Astrocyte of the hippocampus (primary cell): ENCODE data around the gene CALHM1.
"Not testable (repeated sequence)": the region's sequence is repeated elsewhere in the genome, so short reads cannot be mapped to it uniquely, and the experiment has no call there.

Experiments used
- DNase-seq: peaks from one replicate; pipeline ENCODE4 v3.0.0; 2011; ENCODE audit warnings: low read depth, low spot score

CALHM1 gene

DNA sequence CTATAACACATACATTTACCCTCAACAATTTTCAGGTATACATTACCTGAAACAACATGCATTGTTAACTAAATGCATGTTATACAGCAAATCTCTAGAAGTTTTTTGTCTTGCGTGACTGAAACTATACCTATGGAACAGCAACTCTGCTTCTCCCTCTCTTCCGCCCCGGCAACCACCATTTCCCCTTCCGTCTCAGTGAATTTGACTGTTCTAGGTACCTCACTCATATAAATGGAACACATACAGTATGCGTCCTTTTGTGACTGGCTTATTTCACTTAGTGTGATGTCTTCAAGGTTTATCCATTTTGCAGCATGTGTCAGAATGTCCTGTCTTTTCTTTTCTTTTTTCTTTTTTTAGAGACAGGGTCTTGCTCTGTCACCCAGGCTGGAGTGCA lies 29.1 kb downstream of the CALHM1 start:
- no peak for DNase-seq

DNA sequence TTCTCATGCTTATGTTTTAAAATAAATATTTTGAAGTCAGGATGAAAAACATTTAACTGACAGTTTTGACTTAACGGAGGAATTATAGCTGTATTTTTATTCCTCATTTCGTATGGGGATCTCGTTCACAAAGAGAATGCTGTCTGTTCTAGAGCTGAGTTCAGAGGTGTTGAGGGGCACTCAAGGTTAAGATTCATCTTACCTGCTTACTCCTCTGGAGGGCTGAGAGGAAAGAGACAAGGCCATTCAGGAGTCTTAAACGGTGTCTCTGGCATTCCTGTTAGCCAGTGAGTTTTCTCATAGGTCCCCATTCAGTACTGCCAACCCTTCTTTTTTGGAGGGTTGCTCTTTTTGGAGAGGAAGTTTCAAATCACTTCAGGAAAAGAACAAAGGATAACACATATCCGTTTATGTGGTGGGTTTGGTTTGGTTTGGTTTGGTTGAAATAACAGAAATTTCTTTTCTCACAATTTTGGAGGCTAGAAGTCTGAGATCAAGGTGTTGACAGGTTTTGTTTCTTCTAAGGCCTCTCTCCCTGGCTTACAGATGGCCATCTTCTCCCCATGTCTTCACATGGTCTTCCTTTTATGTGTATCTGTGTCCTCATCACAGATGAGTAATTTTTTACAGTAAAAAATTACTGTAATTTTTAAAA lies 29.6 kb downstream of the CALHM1 start:
- no peak for DNase-seq

DNA sequence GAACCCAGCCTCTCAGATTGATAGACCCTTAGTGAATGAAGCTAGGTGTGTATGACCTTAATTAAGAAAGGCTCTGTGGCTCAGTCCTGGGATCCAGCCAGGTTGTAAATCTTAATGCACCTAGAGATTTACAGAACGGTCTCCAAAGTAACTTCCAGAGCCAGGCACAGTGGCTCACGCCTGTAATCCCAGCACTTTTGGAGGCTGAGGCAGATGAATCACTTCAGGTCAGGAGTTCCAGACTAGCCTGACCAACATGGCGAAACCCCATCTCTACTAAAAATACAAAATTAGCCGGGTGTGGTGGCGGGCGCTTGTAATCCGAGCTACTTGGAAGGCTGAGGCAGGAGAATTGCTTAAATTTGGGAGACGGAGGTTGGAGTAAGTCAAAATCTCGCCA lies 30.8 kb downstream of the CALHM1 start:
- DNase-seq, result no peak

DNA sequence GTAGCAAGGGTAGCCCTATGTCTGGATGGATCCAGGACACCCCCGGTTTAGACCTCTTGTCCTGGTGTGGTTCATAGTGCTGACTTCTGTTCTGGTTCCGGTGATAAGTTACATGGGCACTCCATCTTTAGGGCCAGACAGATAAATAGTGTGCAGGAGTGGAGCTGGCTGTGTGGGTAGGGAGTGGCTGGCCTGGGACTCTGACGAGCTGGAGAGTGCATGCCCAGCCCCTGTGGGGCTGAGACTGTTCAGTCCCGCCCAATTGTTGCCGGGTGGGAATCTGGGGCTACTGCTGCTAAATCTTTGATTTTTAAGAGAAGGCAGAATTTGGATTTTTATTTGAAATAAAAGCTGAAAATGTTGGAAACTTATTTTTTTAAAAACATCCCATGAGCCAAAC lies 35.0 kb downstream of the CALHM1 start:
- no peak for DNase-seq

DNA sequence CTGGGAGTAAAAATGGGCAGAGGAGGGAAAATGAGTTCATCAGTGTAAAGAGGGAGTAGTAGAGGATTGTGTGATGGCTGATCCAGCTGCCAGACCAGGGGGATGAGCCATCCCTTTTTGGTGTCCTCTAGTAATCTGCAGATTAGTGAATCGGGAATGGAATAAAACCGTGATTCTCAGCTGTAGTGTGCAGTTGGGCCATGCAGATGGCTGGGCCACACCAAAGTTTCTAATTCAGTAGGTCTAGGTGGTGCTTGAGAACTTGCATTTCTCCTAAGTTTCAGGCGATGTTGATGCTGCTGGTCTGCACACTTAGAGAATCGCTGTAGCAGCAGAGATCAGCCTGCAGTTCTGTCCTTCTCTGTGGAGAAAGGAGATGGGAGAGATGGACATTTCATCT lies 39.6 kb downstream of the CALHM1 start:
- no peak for DNase-seq

DNA sequence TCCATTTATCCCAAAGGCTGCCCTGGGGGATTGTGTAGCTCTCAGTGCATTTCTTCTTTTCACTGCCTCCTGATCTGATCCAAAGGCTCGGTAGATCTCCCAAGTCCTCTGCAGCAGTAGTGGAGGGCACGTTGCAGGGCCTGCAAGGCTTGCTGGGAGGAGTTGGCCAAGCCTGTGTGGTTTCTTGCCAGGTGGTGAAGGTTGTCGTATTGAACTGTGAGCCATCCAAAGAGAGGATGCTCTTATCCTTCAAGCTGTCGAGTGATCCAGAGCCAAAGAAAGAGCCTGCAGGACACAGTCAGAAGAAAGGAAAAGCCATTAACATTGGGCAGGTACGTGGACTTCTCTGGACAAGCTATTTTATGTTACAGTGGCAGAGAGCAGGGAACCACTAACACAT lies 41.1 kb downstream of the CALHM1 start:
- no peak for DNase-seq

DNA sequence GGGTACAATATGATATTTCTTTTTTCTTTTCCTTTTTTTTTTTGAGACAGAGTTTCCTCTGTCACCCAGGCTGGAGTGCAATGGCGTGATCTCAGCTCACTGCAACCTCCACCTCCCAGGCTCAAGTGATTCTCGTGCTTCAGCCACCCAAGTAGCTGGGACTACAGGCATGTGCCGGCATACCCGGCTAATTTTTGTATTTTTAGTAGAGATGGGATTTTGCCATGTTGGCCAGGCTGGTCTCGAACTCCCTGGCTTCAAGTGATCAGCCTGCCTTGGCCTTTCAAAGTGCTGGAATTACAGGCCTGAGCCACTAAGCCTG lies 41.6 kb downstream of the CALHM1 start:
- DNase-seq, result not testable (repeated sequence)

DNA sequence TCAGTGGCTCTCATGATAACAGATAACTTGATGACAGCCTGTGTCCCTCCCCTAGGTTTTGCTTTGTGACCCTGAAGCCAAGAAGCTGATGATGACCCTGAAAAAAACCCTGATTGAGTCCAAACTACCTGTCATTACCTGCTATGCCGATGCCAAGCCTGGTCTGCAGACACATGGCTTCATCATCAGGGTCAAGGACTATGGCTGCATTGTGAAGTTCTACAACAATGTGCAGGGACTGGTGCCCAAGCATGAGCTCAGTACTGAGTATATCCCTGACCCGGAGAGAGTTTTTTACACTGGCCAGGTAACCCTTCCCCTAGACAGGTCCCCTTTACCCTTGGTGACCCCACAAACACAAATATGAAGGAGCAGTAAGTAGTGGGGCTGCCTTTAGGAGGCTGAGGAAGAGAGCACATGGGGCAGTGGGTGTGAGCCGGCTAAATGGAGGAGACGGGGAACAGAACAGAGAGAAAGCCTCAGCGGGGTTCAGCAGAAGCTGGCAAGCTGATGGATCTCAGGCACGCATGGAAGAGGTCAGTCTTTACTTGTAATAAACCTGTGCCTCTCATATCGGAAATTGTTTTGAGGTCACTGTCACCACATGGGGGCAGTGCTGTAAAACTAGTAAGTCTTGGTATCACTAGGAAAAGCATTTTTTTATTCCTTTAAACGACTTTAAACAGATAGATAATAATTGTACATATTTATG lies 42.1 kb downstream of the CALHM1 start:
- DNase-seq, result peak; percentile 71

DNA sequence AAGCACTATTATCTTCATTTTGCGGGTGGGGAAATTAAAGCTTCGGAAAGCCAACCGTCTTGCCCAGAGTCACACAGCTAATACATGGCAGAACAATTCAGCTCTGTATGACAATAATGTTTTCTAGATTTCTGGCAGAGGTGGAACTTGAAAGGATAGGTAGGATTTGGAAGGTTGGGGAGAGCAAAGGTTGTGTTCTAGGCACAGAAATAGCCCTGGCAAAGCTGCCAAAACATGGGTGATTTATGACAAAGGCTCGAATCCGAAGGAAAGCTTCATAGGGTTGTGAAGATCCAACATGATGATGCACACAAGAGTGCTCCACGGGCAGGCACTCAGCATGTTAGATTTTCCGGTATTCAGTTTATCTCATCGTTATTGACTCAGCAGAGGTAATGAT lies 43.1 kb downstream of the CALHM1 start:
- DNase-seq, result no peak

DNA sequence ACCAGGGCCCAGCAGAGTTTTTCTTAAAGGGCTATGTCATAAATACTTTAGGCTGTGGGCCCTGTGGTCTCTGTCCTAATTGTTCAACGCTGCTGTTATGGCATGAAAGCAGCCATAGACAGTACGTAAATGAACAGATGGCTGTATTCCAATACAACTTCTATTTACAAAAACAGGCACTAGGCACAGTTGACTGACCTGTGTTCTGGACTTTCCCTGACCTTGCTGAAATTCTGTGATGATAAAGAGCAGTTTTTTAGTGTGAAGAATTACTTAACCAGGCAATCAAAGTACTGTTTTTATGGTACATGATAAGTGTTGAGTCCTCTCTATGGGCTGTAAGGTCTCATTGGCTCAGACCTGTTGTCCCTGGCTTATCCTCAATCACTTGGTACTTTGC lies 45.1 kb downstream of the CALHM1 start:
- DNase-seq, result no peak
